NT2/D1 (cell line): ENCODE measurements around the gene CAMK2D.

Experiments used
- SUZ12 ChIP-seq: IDR thresholded peaks from 2 replicates; pipeline ENCODE4 v1.6.1; 2011; ENCODE audit not compliant: insufficient read length, insufficient read depth; ENCODE audit errors: extremely low read depth
- YY1 ChIP-seq: IDR thresholded peaks from 2 replicates; pipeline ENCODE4 v1.6.1; 2011; ENCODE audit not compliant: insufficient read length, insufficient read depth
- ZNF274 ChIP-seq: IDR thresholded peaks from 2 replicates; pipeline ENCODE4 v1.6.1; 2011; ENCODE audit warnings: mild to moderate bottlenecking, low read depth, low read length

DNA sequence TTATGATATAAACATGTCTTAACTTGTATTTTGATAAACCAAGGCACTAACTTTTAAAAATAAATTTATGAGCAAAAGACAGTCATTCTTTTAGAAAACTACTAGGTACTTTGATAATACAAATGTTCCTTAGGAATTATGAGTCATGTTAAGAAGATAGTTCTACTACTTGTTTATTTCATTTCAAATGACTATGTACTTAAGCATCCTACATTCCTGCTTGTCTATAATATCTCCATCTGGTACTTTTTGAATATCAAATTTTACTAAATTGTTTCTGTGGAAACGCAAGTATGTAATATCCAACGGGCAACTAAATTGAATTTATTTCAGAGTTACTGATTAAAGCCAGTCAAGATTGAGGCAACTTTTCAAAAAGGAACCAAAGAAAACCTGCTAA lies 61.8 kb downstream of the CAMK2D start:
- TF ChIP-seq ZNF274, result no peak
- no peak for TF ChIP-seq SUZ12
- TF ChIP-seq YY1, result no peak
